ENCODE measurements around the gene TNFSF11. TPM values are rescaled to one million over a fixed set of nuclear protein-coding genes. Genes with fewer than 3 reads are reported as not detected.
A peak's percentile ranks its signal among the peaks of the same experiment; 100 is the strongest.

TNFSF11 gene
- total and polyA plus RNA-seq, 4 donors, result 0.06 to 0.97 TPM; not detected in 2

- no peak for TF ChIP-seq CTCF (IDR thresholded peaks at IDR 0.05; ENCODE audit: control extremely low read depth, extremely low read depth)
- Histone ChIP-seq H3K4me1 (ENCODE audit: control insufficient read depth in 5 of 5, insufficient read depth in 5 of 5, low read length in 5 of 5) (peaks cover 0 to 22% (median 0%) of the 10 kb centered on the region in 5 donors), H3K9ac (ENCODE audit: insufficient read depth in 1 of 2, low read length in 2 of 2) (no peak overlapping the region), H3K9me3 (ENCODE audit: control insufficient read depth in 4 of 4, insufficient read depth in 3 of 4, low read length in 3 of 4) (peaks cover 0 to 2% (median 0%) of the 10 kb centered on the region in 4 donors), H3K27me3 (ENCODE audit: control insufficient read depth in 3 of 3, insufficient read depth in 3 of 3, low read length in 2 of 3) (no peaks in the 10 kb centered on the region), H3K4me3 (no peak overlapping the region), H3K27ac (ENCODE audit: low read depth in 1 of 2, low read length in 1 of 2) (no peak overlapping the region), H3K36me3 (ENCODE audit: control insufficient read depth in 4 of 4, insufficient read depth in 4 of 4, low read length in 4 of 4) (no peaks in the 10 kb centered on the region)
- ATAC-seq (ENCODE audit: insufficient read depth, low FRiP score), result no peak
- DNase-seq, result peak; percentile 19 to 86 (median 84)
Measured at GRCh38 chr13:42649141-42649540, 75.2 kb downstream of the TNFSF11 start.

GRCh38 chr13:42649831-42650230 is 75.9 kb downstream of the TNFSF11 start:
- H3K9me3 ChIP-seq (ENCODE audit: control insufficient read depth in 4 of 4, insufficient read depth in 3 of 4, low read length in 3 of 4), result peaks cover 0 to 2% (median 0%) of the 10 kb centered on the region in 4 donors
- no peaks in the 10 kb centered on the region for H3K27me3 ChIP-seq (ENCODE audit: control insufficient read depth in 3 of 3, insufficient read depth in 3 of 3, low read length in 2 of 3)
- DNase-seq, result peak; percentile 93 to 98 (median 98)
- no peak for TF ChIP-seq CTCF (IDR thresholded peaks at IDR 0.05; ENCODE audit: control extremely low read depth, extremely low read depth)
- no peak for ATAC-seq (ENCODE audit: insufficient read depth, low FRiP score)
- H3K4me3 ChIP-seq, result no peak overlapping the region
- H3K9ac ChIP-seq (ENCODE audit: insufficient read depth in 1 of 2, low read length in 2 of 2), result no peak overlapping the region
- no peak overlapping the region for H3K27ac ChIP-seq (ENCODE audit: low read depth in 1 of 2, low read length in 1 of 2)
- 94 to 95% methylated on average over 1 of the region's 1 CpG for WGBS, 2 donors
- H3K36me3 ChIP-seq (ENCODE audit: control insufficient read depth in 4 of 4, insufficient read depth in 4 of 4, low read length in 4 of 4), result no peaks in the 10 kb centered on the region
- peaks cover 0 to 22% (median 0%) of the 10 kb centered on the region in 5 donors for H3K4me1 ChIP-seq (ENCODE audit: control insufficient read depth in 5 of 5, insufficient read depth in 5 of 5, low read length in 5 of 5)

GRCh38 chr13:42650506-42650905 is 76.6 kb downstream of the TNFSF11 start:
- DNase-seq (peak; percentile 63 to 85 (median 79)), ATAC-seq (ENCODE audit: insufficient read depth, low FRiP score) (no peak)
- H3K4me3 ChIP-seq, result no peak overlapping the region
- H3K27me3 ChIP-seq (ENCODE audit: control insufficient read depth in 3 of 3, insufficient read depth in 3 of 3, low read length in 2 of 3), result no peaks in the 10 kb centered on the region
- TF ChIP-seq CTCF (IDR thresholded peaks at IDR 0.05; ENCODE audit: control extremely low read depth, extremely low read depth), result no peak
- WGBS, 2 donors, result 59 to 84% methylated on average over 3 of the region's 3 CpGs
- H3K27ac ChIP-seq (ENCODE audit: low read depth in 1 of 2, low read length in 1 of 2), result no peak overlapping the region
- peaks cover 0 to 2% (median 0%) of the 10 kb centered on the region in 4 donors for H3K9me3 ChIP-seq (ENCODE audit: control insufficient read depth in 4 of 4, insufficient read depth in 3 of 4, low read length in 3 of 4)
- no peak overlapping the region for H3K9ac ChIP-seq (ENCODE audit: insufficient read depth in 1 of 2, low read length in 2 of 2)
- H3K36me3 ChIP-seq (ENCODE audit: control insufficient read depth in 4 of 4, insufficient read depth in 4 of 4, low read length in 4 of 4), result no peaks in the 10 kb centered on the region
- peaks cover 0 to 20% (median 0%) of the 10 kb centered on the region in 5 donors for H3K4me1 ChIP-seq (ENCODE audit: control insufficient read depth in 5 of 5, insufficient read depth in 5 of 5, low read length in 5 of 5)
